Measurements from ENCODE around the gene NSMCE1.

The NSMCE1 gene

DNA sequence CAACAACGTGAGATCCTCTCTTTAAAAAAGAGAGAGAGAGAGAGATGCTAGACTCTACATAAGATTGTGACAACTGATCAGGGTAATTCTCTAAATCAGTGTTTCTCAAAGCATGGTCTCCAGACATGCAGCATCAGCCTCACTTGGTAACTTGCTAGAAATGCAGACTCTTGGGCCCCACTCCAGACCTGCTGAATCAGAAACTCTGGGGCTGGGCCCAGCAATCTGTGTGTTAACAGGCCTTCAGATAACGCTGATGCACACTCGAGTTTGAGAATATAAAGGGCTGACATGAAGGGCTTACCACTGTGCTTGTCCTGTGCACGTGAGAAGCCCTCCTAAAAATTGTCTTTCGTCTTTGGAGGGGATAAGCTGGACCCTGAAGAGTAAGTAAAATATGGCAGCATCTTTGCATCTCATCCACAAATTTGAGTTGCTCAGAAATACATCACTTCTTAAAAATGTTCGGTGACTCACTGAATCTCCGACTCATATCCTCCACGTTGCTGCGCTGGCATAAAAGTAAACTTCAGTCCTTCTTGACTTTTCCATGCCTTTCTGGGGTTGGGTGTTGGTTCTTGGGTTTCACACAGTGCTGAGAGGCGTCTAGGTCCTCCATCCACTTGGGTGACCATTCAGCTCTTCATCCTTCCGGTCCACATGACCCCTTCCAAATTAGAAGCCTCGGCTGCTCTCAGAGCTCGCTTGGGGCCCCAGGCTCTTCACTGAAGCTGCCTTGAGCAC is 91.4 kb downstream of the NSMCE1 start:
- no peaks in the 10 kb centered on the region for H3K9me3 ChIP-seq
- no peak overlapping the region for H3K4me3 ChIP-seq
- peak overlapping the region; percentile 80; the same call in 1 of the 2 replicates for H3K9ac ChIP-seq
- TF ChIP-seq Cebpa-rat (IDR thresholded peaks at IDR 0.05), result no peak
- no peaks in the 10 kb centered on the region for H4K20me1 ChIP-seq
- peak overlapping the region; percentile 96 for H3K27ac ChIP-seq
- peak overlapping the region; percentile 92 for H3K4me2 ChIP-seq
- no peaks in the 10 kb centered on the region for H3K36me3 ChIP-seq
- peaks cover 99% of the 10 kb centered on the region for H3K4me1 ChIP-seq
- no peaks in the 10 kb centered on the region for H3K27me3 ChIP-seq

DNA sequence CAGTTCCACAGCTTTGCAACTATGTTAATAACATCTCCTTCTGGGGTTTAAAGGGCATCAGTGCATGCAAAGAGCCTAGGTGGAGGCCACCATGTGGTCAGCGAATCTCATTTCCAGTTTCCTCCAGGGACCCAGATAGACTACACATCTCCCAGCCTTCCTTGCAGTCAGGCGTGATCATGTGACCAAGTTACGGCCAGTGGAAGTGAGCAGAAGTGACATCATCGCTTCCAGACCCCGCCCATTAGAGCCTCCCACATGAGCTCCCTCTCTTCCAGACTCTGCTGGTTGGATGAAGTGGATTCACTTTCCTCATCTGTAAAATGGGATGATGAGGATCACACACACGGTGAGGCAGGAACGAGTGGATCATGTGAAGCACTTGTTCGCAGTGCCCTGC is 92.7 kb downstream of the NSMCE1 start:
- peaks cover 100% of the 10 kb centered on the region for H3K4me1 ChIP-seq
- H3K27me3 ChIP-seq, result no peaks in the 10 kb centered on the region
- no peak for TF ChIP-seq Cebpa-rat (IDR thresholded peaks at IDR 0.05)
- H3K9me3 ChIP-seq, result no peaks in the 10 kb centered on the region
- H3K4me2 ChIP-seq, result peak overlapping the region; percentile 92
- H3K9ac ChIP-seq, result peak overlapping the region; percentile 80; the same call in 1 of the 2 replicates
- H3K27ac ChIP-seq, result peak overlapping the region; percentile 96
- H3K36me3 ChIP-seq, result no peaks in the 10 kb centered on the region
- H4K20me1 ChIP-seq, result no peaks in the 10 kb centered on the region
- no peak overlapping the region for H3K4me3 ChIP-seq

Data from BLaER1 (cell line).